ENCODE data around the gene SYT1.
"Not testable (repeated sequence)": the region's sequence is repeated elsewhere in the genome, so short reads cannot be mapped to it uniquely, and the experiment has no call there.

Gene SYT1

GRCh38 chr12:79141776-79142175 lies 277.2 kb downstream of the SYT1 start:
- DNase-seq (ENCODE audit: low read depth) = no peak

GRCh38 chr12:79143803-79144202 lies 279.2 kb downstream of the SYT1 start:
- no peak for DNase-seq (ENCODE audit: low read depth)

GRCh38 chr12:79151956-79152355 lies 287.4 kb downstream of the SYT1 start:
- peak; percentile 20 for DNase-seq (ENCODE audit: low read depth)

- peak; percentile 67 for DNase-seq (ENCODE audit: low read depth)
These were observed 291.1 kb downstream of the SYT1 start for GRCh38 chr12:79155683-79156082.

- DNase-seq (ENCODE audit: low read depth) = no peak
These were observed 292.4 kb downstream of the SYT1 start for GRCh38 chr12:79156846-79157463.

- no peak for DNase-seq (ENCODE audit: low read depth)
These were observed 296.8 kb downstream of the SYT1 start for GRCh38 chr12:79161249-79161934.

- DNase-seq (ENCODE audit: low read depth) = no peak
These were observed 297.7 kb downstream of the SYT1 start for GRCh38 chr12:79162147-79162772.

- peak; percentile 3 for DNase-seq (ENCODE audit: low read depth)
These were observed 298.4 kb downstream of the SYT1 start for GRCh38 chr12:79162948-79163347.

- DNase-seq (ENCODE audit: low read depth) = no peak
These were observed 300.3 kb downstream of the SYT1 start for GRCh38 chr12:79164890-79165289.

GRCh38 chr12:79168687-79169086 lies 304.1 kb downstream of the SYT1 start:
- DNase-seq (ENCODE audit: low read depth) = no peak

GRCh38 chr12:79174626-79175025 lies 310.1 kb downstream of the SYT1 start:
- peak; percentile 78 for DNase-seq (ENCODE audit: low read depth)

GRCh38 chr12:79183003-79183402 lies 318.4 kb downstream of the SYT1 start:
- no peak for DNase-seq (ENCODE audit: low read depth)

- no peak for DNase-seq (ENCODE audit: low read depth)
These were observed 319.4 kb downstream of the SYT1 start for GRCh38 chr12:79183926-79184325.

GRCh38 chr12:79186506-79186905 lies 321.9 kb downstream of the SYT1 start:
- no peak for DNase-seq (ENCODE audit: low read depth)

GRCh38 chr12:79187032-79187431 lies 322.5 kb downstream of the SYT1 start:
- DNase-seq (ENCODE audit: low read depth) = no peak

- DNase-seq (ENCODE audit: low read depth) = no peak
These were observed 326.8 kb downstream of the SYT1 start for GRCh38 chr12:79191391-79191790.

- no peak for DNase-seq (ENCODE audit: low read depth)
These were observed 330.0 kb downstream of the SYT1 start for GRCh38 chr12:79194595-79194994.

GRCh38 chr12:79199166-79199565 lies 334.6 kb downstream of the SYT1 start:
- DNase-seq (ENCODE audit: low read depth) = no peak

GRCh38 chr12:79200176-79200575 lies 335.6 kb downstream of the SYT1 start:
- DNase-seq (ENCODE audit: low read depth) = no peak

GRCh38 chr12:79203058-79203647 lies 338.6 kb downstream of the SYT1 start:
- no peak for DNase-seq (ENCODE audit: low read depth)

GRCh38 chr12:79206871-79207270 lies 342.3 kb downstream of the SYT1 start:
- no peak for DNase-seq (ENCODE audit: low read depth)

- DNase-seq (ENCODE audit: low read depth) = not testable (repeated sequence)
These were observed 345.8 kb downstream of the SYT1 start for GRCh38 chr12:79210403-79210802.

- DNase-seq (ENCODE audit: low read depth) = no peak
These were observed 352.7 kb downstream of the SYT1 start for GRCh38 chr12:79217306-79217705.

All from amniotic epithelial cell (primary cell).